ENCODE results near the gene RHEX. TPM values are rescaled to one million over a fixed set of nuclear protein-coding genes. Genes with fewer than 3 reads are reported as not detected.

RHEX gene
- total and polyA plus RNA-seq, 2 donors (not counting 1 experiment from before 2014, with no cell fraction given), result 1.8 to 12.8 TPM

GRCh38 chr1:206114692-206115640 is 62.0 kb downstream of the RHEX start:
- peaks cover 19% of the 10 kb centered on the region for H3K4me1 Mint-ChIP-seq
- no peaks in the 10 kb centered on the region for H3K9me3 ChIP-seq (ENCODE audit: control extremely low read depth in 1 of 3, control insufficient read depth in 2 of 3, insufficient read depth in 1 of 3, low read length in 2 of 3)
- no peak overlapping the region for H3K4me3 ChIP-seq (ENCODE audit: control extremely low read depth in 1 of 5, extremely low read depth in 1 of 5, insufficient read depth in 1 of 5, low read depth in 2 of 5, low read length in 4 of 5)
- H3K4me1 ChIP-seq (ENCODE audit: control insufficient read depth in 2 of 2, insufficient read depth in 2 of 2, low read length in 2 of 2), result peaks cover 14% of the 10 kb centered on the region in 2 donors
- no peak overlapping the region for H3K4me3 Mint-ChIP-seq
- peaks cover 17% of the 10 kb centered on the region for H3K27me3 Mint-ChIP-seq
- H3K9me3 Mint-ChIP-seq (ENCODE audit: insufficient read depth), result no peaks in the 10 kb centered on the region
- no peak overlapping the region for H3K27ac ChIP-seq (ENCODE audit: low read length in 2 of 2)
- WGBS (ENCODE audit: insufficient coverage), result no CpG with 5 or more reads among the region's 6 CpGs
- ATAC-seq (ENCODE audit: low read depth) (no peak), DNase-seq (no peak)
- H4K20me1 ChIP-seq (ENCODE audit: control insufficient read depth, insufficient read depth, low read length, poor library complexity, severe bottlenecking), result no peaks in the 10 kb centered on the region
- intact Hi-C loops (cut with micrococcal nuclease), result no loop called here
- no peaks in the 10 kb centered on the region for H3K79me2 ChIP-seq (ENCODE audit: control insufficient read depth, insufficient read depth, low read length)
- no peaks in the 10 kb centered on the region for H3K36me3 ChIP-seq (replicated peaks in 1 of 2; ENCODE audit: control extremely low read depth in 1 of 2, control insufficient read depth in 1 of 2, extremely low read depth in 1 of 2, insufficient read depth in 2 of 2, low read length in 1 of 2)
- CTCF ChIA-PET, result interaction anchor here (0.7 to 2.6 kb wide), 8 partner anchors 9 to 324 kb away, joined by 3 to 16 read pairs (median 6); no protein-coding TSS in a partner anchor
- no peak overlapping the region for H3K4me2 ChIP-seq (replicated peaks; ENCODE audit: low read depth, low read length, poor library complexity, severe bottlenecking)
- no peak overlapping the region for H3K27ac Mint-ChIP-seq
- H3K9ac ChIP-seq (ENCODE audit: low read length), result no peak overlapping the region
- POLR2A ChIA-PET, result interaction anchor here (0.6 kb wide), 1 partner anchor 925 kb away, joined by 5 read pairs; no protein-coding TSS in a partner anchor
- TF ChIP-seq CTCF (IDR thresholded peaks at IDR 0.05), result no peak
- TF ChIP-seq EZH2 (IDR thresholded peaks at IDR 0.05; ENCODE audit: borderline replicate concordance, insufficient read depth, low read depth, low read length, poor library complexity, severe bottlenecking), result no peak
- no peak overlapping the region for H2AFZ ChIP-seq (ENCODE audit: insufficient read depth, low read depth, low read length, poor library complexity, severe bottlenecking)
- peaks cover 0 to 13% (median 4%) of the 10 kb centered on the region in 4 experiments for H3K27me3 ChIP-seq (replicated peaks in 1 of 4; ENCODE audit: control extremely low read depth in 1 of 4, control insufficient read depth in 3 of 4, insufficient read depth in 4 of 4, low read length in 3 of 4)

GRCh38 chr1:206115791-206116190 is 62.8 kb downstream of the RHEX start:
- H3K79me2 ChIP-seq (ENCODE audit: control insufficient read depth, insufficient read depth, low read length), result no peaks in the 10 kb centered on the region
- H3K9ac ChIP-seq (ENCODE audit: low read length), result no peak overlapping the region
- H2AFZ ChIP-seq (ENCODE audit: insufficient read depth, low read depth, low read length, poor library complexity, severe bottlenecking), result no peak overlapping the region
- no peaks in the 10 kb centered on the region for H3K36me3 ChIP-seq (replicated peaks in 1 of 2; ENCODE audit: control extremely low read depth in 1 of 2, control insufficient read depth in 1 of 2, extremely low read depth in 1 of 2, insufficient read depth in 2 of 2, low read length in 1 of 2)
- 100% methylated on average over 3 of the region's 8 CpGs for WGBS (ENCODE audit: insufficient coverage)
- DNase-seq (no peak), ATAC-seq (ENCODE audit: low read depth) (no peak)
- H3K4me1 Mint-ChIP-seq, result peaks cover 19% of the 10 kb centered on the region
- no peak for TF ChIP-seq CTCF (IDR thresholded peaks at IDR 0.05)
- TF ChIP-seq EZH2 (IDR thresholded peaks at IDR 0.05; ENCODE audit: borderline replicate concordance, insufficient read depth, low read depth, low read length, poor library complexity, severe bottlenecking), result no peak
- no peak overlapping the region for H3K4me3 ChIP-seq (ENCODE audit: control extremely low read depth in 1 of 5, extremely low read depth in 1 of 5, insufficient read depth in 1 of 5, low read depth in 2 of 5, low read length in 4 of 5)
- H3K4me3 Mint-ChIP-seq, result peak overlapping the region; percentile 88
- H3K9me3 Mint-ChIP-seq (ENCODE audit: insufficient read depth), result no peaks in the 10 kb centered on the region
- peaks cover 0 to 13% (median 5%) of the 10 kb centered on the region in 4 experiments for H3K27me3 ChIP-seq (replicated peaks in 1 of 4; ENCODE audit: control extremely low read depth in 1 of 4, control insufficient read depth in 3 of 4, insufficient read depth in 4 of 4, low read length in 3 of 4)
- peaks cover 23% of the 10 kb centered on the region for H3K27me3 Mint-ChIP-seq
- H3K27ac ChIP-seq (ENCODE audit: low read length in 2 of 2), result no peak overlapping the region
- H4K20me1 ChIP-seq (ENCODE audit: control insufficient read depth, insufficient read depth, low read length, poor library complexity, severe bottlenecking), result no peaks in the 10 kb centered on the region
- H3K9me3 ChIP-seq (ENCODE audit: control extremely low read depth in 1 of 3, control insufficient read depth in 2 of 3, insufficient read depth in 1 of 3, low read length in 2 of 3), result peaks cover 0 to 2% (median 0%) of the 10 kb centered on the region in 3 donors
- H3K4me2 ChIP-seq (replicated peaks; ENCODE audit: low read depth, low read length, poor library complexity, severe bottlenecking), result no peak overlapping the region
- ChIA-PET CTCF (interaction anchor here (0.7 to 2.6 kb wide), 7 partner anchors 9 to 325 kb away, joined by 3 to 16 read pairs (median 5); no protein-coding TSS in a partner anchor), POLR2A (no interaction called here)
- no peak overlapping the region for H3K27ac Mint-ChIP-seq
- intact Hi-C loops (cut with micrococcal nuclease), result no loop called here
- H3K4me1 ChIP-seq (ENCODE audit: control insufficient read depth in 2 of 2, insufficient read depth in 2 of 2, low read length in 2 of 2), result peaks cover 14% of the 10 kb centered on the region in 2 donors
